ENCODE measurements around the gene LAMC2. TPM values are rescaled to one million over a fixed set of nuclear protein-coding genes. Genes with fewer than 3 reads are reported as not detected.

Gene LAMC2
- total RNA-seq, 4 donors from 2014 or later: 9.4 to 17.4 (median 15.9) TPM

DNA sequence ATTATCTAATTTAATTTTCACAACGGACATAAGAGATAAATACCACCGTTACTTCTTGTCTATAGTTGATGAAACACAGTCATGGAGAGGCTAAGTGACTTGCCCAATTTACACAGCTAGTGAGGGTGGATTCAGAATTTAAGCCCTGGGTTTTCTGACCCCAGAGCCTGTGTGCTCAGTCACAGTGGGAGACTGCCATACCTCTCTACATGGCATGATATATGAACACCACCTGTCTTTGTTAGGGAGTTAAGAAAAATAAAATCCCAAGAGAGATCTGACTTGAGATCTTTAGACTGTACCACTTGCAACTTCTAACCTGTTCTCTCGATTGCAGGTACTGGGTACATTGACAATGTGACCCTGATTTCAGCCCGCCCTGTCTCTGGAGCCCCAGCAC is 40.3 kb downstream of the LAMC2 start:
- no peak for DNase-seq
- intact Hi-C loops (cut with DNase I): loop anchor here (10.0 kb wide), 1 partner anchor 202 kb away; the partner anchor contains the start of gene LAMC1
- Histone ChIP-seq H3K36me3 (peaks cover 0 to 6% (median 0%) of the 10 kb centered on the region in 3 donors), H3K27ac (no peak overlapping the region), H3K9me3 (no peaks in the 10 kb centered on the region), H3K4me1 (peaks cover 0 to 11% (median 0%) of the 10 kb centered on the region in 3 donors), H3K27me3 (no peaks in the 10 kb centered on the region), H3K4me3 (no peak overlapping the region)
- 86 to 91% methylated on average over 4 of the region's 4 CpGs for WGBS, 2 donors
- TF ChIP-seq CTCF (IDR thresholded peaks at IDR 0.05) (no peak), POLR2A (IDR thresholded peaks at IDR 0.05) (no peak)

DNA sequence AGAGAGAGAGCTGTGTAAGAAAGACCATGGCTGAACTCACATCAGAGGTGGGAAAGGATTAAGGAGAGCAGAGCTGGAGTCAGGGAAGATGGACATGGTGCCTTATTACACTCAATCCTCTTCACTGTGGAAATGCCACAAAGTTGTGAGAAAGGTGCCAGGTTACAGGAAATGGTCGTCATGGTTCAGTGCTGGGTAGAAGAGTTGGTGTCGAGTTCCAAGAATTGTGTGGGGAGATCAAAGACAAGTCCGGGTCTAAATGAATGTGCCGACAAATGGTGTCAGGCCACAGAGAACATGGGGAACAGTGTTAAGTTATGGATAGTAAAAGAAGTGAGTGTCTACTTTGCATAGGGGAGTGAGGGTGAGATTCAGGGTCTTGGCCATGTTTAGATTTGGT is 40.9 kb downstream of the LAMC2 start:
- no peak overlapping the region for H3K27ac ChIP-seq
- TF ChIP-seq CTCF (IDR thresholded peaks at IDR 0.05) (no peak), POLR2A (IDR thresholded peaks at IDR 0.05) (no peak)
- peaks cover 0 to 17% (median 0%) of the 10 kb centered on the region in 3 donors for H3K4me1 ChIP-seq
- intact Hi-C loops (cut with DNase I): loop anchor here (10.0 kb wide), 1 partner anchor 202 kb away; the partner anchor contains the start of gene LAMC1
- H3K9me3 ChIP-seq: no peaks in the 10 kb centered on the region
- H3K36me3 ChIP-seq: peaks cover 0 to 6% (median 0%) of the 10 kb centered on the region in 3 donors
- no peaks in the 10 kb centered on the region for H3K27me3 ChIP-seq
- 54 to 75% methylated on average over 4 of the region's 4 CpGs for WGBS, 2 donors
- H3K4me3 ChIP-seq: no peak overlapping the region
- DNase-seq: no peak

DNA sequence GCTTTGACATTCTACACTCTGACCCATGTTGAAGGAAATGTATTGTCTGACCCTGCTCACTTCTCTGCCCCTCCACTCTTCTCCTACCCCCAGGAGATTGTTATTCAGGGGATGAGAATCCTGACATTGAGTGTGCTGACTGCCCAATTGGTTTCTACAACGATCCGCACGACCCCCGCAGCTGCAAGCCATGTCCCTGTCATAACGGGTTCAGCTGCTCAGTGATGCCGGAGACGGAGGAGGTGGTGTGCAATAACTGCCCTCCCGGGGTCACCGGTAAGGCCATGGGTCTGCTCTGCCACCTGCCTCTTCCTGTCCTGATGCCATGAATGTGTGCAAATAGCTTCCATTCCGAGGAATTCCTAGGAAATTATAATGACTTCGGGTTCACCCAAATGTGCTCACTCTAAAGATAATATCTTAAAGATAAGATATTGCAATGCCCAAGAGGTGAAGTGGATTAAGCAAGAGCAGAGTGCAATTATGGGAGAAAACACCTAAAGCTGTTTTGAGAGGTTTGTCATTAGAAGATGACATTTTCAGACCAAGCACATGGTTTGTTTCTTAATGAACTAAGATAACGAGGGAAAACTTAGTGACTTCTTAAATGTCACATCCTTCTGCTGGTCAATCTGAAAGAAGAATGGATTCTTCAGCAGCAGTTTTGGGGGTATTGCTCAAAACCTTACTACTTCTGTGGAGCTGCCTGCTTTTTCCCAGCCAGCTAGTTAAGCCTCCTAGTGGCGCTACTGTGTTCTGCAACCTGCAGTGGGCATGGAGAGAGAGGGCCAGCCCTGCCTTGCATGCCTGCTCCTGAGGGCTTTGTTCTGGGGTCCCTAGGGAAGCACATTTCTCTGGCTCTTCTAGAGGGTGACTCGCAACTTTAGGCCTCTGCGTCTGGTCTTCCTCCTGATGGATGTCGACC is 41.6 kb downstream of the LAMC2 start:
- Histone ChIP-seq H3K27ac (no peak overlapping the region), H3K4me1 (peaks cover 0 to 23% (median 0%) of the 10 kb centered on the region in 3 donors), H3K27me3 (no peaks in the 10 kb centered on the region), H3K36me3 (peaks cover 0 to 6% (median 0%) of the 10 kb centered on the region in 3 donors), H3K9me3 (no peaks in the 10 kb centered on the region), H3K4me3 (no peak overlapping the region)
- peak; percentile 22 to 79 (median 60) for TF ChIP-seq CTCF (IDR thresholded peaks at IDR 0.05)
- no peak for TF ChIP-seq POLR2A (IDR thresholded peaks at IDR 0.05)
- DNase-seq: no peak
- intact Hi-C loops (cut with DNase I): loop anchor here (10.0 kb wide), 1 partner anchor 203 kb away; the partner anchor contains the start of gene LAMC1
- 81 to 85% methylated on average over 9 to 16 of the region's 16 CpGs for WGBS, 2 donors

DNA sequence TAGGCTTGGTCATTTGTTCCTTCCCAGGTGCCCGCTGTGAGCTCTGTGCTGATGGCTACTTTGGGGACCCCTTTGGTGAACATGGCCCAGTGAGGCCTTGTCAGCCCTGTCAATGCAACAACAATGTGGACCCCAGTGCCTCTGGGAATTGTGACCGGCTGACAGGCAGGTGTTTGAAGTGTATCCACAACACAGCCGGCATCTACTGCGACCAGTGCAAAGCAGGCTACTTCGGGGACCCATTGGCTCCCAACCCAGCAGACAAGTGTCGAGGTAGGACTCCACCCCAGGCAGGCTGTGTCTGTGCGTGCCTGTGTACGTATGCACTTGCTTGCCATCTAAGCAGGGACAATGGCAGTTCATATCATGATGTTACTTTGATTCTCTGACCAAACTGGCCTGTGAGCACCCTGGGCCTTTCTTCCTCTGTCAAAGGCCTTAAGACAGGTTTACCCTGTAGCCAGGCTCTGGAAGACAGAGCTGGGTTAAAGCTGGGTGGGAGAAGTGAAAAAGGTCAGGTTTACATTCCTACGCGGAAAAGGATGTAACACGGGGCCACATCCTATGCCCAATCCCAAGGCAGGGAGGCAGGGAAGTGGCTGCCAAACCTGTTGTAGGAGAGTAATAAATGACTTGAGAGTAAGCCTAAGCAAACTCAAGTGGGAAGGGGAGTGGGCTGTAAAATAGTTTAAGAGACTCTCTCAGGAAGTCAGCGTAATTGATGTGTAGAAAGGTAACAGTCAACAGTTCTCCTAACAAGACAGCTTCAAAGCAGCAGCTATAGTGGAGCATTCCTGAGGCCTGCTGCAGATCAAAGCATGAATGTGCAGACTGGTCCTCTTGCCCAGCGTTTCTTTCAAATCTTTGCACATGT is 42.5 kb downstream of the LAMC2 start:
- TF ChIP-seq CTCF (IDR thresholded peaks at IDR 0.05) (no peak), POLR2A (IDR thresholded peaks at IDR 0.05) (no peak)
- 81 to 89% methylated on average over 5 to 11 of the region's 13 CpGs for WGBS, 2 donors
- H3K27me3 ChIP-seq: no peaks in the 10 kb centered on the region
- H3K4me3 ChIP-seq: no peak overlapping the region
- no peak overlapping the region for H3K27ac ChIP-seq
- no peaks in the 10 kb centered on the region for H3K9me3 ChIP-seq
- peaks cover 0 to 30% (median 3%) of the 10 kb centered on the region in 3 donors for H3K4me1 ChIP-seq
- no peaks in the 10 kb centered on the region for H3K36me3 ChIP-seq
- DNase-seq: no peak
- intact Hi-C loops (cut with DNase I): loop anchor here (10.0 kb wide), 1 partner anchor 204 kb away; the partner anchor contains the start of gene LAMC1

All from esophagus squamous epithelium (tissue), 5 donors.